Activated T-cell treated with anti-CD3 and anti-CD28 coated beads for 48 hours (primary cell): ENCODE results near the gene SLC45A2.
"Not testable (repeated sequence)": the region's sequence is repeated elsewhere in the genome, so short reads cannot be mapped to it uniquely, and the experiment has no call there.

ENCODE experiments used
- DNase-seq: peaks from one replicate; pipeline ENCODE4 v3.0.0-alpha.2; 2020; ENCODE audit warnings: low read depth

The SLC45A2 gene

GRCh38 chr5:33921002-33921401 is 63.5 kb downstream of the SLC45A2 start:
- no peak for DNase-seq

- DNase-seq = not testable (repeated sequence)
Observed at GRCh38 chr5:33914844-33915243, 69.6 kb downstream of the SLC45A2 start.

GRCh38 chr5:33906248-33906647 is 78.2 kb downstream of the SLC45A2 start:
- not testable (repeated sequence) for DNase-seq

GRCh38 chr5:33905381-33905780 is 79.1 kb downstream of the SLC45A2 start:
- no peak for DNase-seq

GRCh38 chr5:33903118-33903517 is 81.4 kb downstream of the SLC45A2 start:
- no peak for DNase-seq

DNA sequence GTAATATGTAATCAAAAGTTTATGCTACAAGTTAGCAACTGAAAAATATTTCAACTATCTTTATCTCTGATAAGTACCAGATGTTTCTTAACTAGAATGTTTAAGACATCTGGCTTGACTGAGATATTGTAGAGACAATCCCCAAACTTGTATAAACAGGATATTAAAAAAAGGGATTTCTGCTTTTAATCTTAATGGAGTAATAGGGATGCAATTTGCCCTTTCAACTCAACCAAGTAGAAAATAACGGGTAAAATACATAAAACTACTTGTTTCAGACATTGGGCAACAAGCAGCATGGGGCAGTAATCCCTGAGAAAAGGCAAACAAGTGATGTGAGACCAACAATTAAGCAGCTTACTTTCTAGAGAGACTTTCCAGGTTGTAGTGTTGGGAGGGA is 83.3 kb downstream of the SLC45A2 start:
- no peak for DNase-seq
